HEK293T (cell line): Measurements from ENCODE around the gene ZNF385B.

ENCODE experiments used
- CTCF ChIA-PET: fragments of 350-600 bp; formaldehyde crosslinking; extraction: SDS; loops from one replicate; lab custom pipeline; 2021; ENCODE audit warnings: antibody characterized with exemption, inconsistent platforms; lab: Yijun Ruan, JAX
- POLR2A ChIA-PET: fragments of 350-600 bp; formaldehyde crosslinking; extraction: SDS; loops from one replicate; lab custom pipeline; 2020; ENCODE audit warnings: antibody characterized with exemption, inconsistent platforms; lab: Yijun Ruan, JAX
- DNase-seq: peaks from one replicate; pipeline ENCODE4 v3.0.0; 2012; ENCODE audit warnings: mixed read lengths; ENCODE audit errors: extremely low spot score
- ARNT ChIP-seq: fragments of 450-650 bp; IDR thresholded peaks from 2 replicates; pipeline ENCODE4 v1.6.1; 2017; ENCODE audit warnings: mild to moderate bottlenecking
- BHLHE40 ChIP-seq: fragments of 450-650 bp; IDR thresholded peaks from 2 replicates; pipeline ENCODE4 v1.6.1; 2016; ENCODE audit warnings: mild to moderate bottlenecking, moderate library complexity, borderline replicate concordance
- CTBP1 ChIP-seq: fragments of 450-650 bp; IDR thresholded peaks from 2 replicates; pipeline ENCODE4 v1.6.1; 2016; ENCODE audit warnings: borderline replicate concordance
- ELF4 ChIP-seq: fragments of 450-650 bp; IDR thresholded peaks from 2 replicates; pipeline ENCODE4 v1.6.1; 2017; ENCODE audit warnings: antibody characterized with exemption
- FOXA1 ChIP-seq: fragments of 450-650 bp; IDR thresholded peaks from 2 replicates; pipeline ENCODE4 v1.6.1; 2016; ENCODE audit warnings: mild to moderate bottlenecking
- FOXK2 ChIP-seq: fragments of 450-650 bp; IDR thresholded peaks from 2 replicates; pipeline ENCODE4 v1.6.1; 2016; ENCODE audit warnings: mild to moderate bottlenecking
- FOXM1 ChIP-seq: fragments of 450-650 bp; IDR thresholded peaks from 2 replicates; pipeline ENCODE4 v1.6.1; 2017; ENCODE audit warnings: mild to moderate bottlenecking, borderline replicate concordance
- HDGF ChIP-seq: fragments of 450-650 bp; IDR thresholded peaks from 2 replicates; pipeline ENCODE4 v1.6.1; 2017; ENCODE audit warnings: antibody characterized with exemption, borderline replicate concordance
- L3MBTL2 ChIP-seq: fragments of 450-650 bp; conservative IDR thresholded peaks from 2 replicates; pipeline ENCODE4 v1.6.1; 2016; ENCODE audit warnings: mild to moderate bottlenecking
- LEF1 ChIP-seq: fragments of 450-650 bp; IDR thresholded peaks from 2 replicates; pipeline ENCODE4 v1.6.1; 2017; ENCODE audit warnings: mild to moderate bottlenecking, borderline replicate concordance
- NFRKB ChIP-seq: fragments of 450-650 bp; IDR thresholded peaks from 2 replicates; pipeline ENCODE4 v1.6.1; 2016; ENCODE audit warnings: mild to moderate bottlenecking, moderate library complexity
- PKNOX1 ChIP-seq: fragments of 450-650 bp; IDR thresholded peaks from 2 replicates; pipeline ENCODE4 v1.6.1; 2016
- SP1 ChIP-seq: fragments of 450-650 bp; IDR thresholded peaks from 2 replicates; pipeline ENCODE4 v1.6.1; 2017
- SUZ12 ChIP-seq: fragments of 450-650 bp; IDR thresholded peaks from 2 replicates; pipeline ENCODE4 v1.6.1; 2016; ENCODE audit warnings: mild to moderate bottlenecking
- TARDBP ChIP-seq: fragments of 450-650 bp; IDR thresholded peaks from 2 replicates; pipeline ENCODE4 v1.6.1; 2016
- ZNF384 ChIP-seq: fragments of 450-650 bp; IDR thresholded peaks from 2 replicates; pipeline ENCODE4 v1.6.1; 2016

Gene ZNF385B

GRCh38 chr2:179686718-179687342, 174.6 kb downstream of the ZNF385B start:
- no peak for DNase-seq
- TF ChIP-seq FOXK2 (no peak), ZNF384 (no peak), HDGF (no peak), ARNT (no peak)
- ChIA-PET CTCF (no interaction called here), POLR2A (no interaction called here)

GRCh38 chr2:179686069-179686468, 175.3 kb downstream of the ZNF385B start:
- no peak for TF ChIP-seq ELF4
- no peak for TF ChIP-seq TARDBP
- no peak for TF ChIP-seq LEF1
- TF ChIP-seq NFRKB: no peak
- no peak for TF ChIP-seq HDGF
- no peak for TF ChIP-seq ZNF384
- no peak for TF ChIP-seq BHLHE40
- TF ChIP-seq FOXK2: no peak
- TF ChIP-seq SUZ12: no peak
- no peak for TF ChIP-seq L3MBTL2
- no peak for TF ChIP-seq PKNOX1
- no peak for TF ChIP-seq CTBP1
- no peak for TF ChIP-seq FOXA1
- TF ChIP-seq ARNT: no peak
- no peak for TF ChIP-seq FOXM1
- ChIA-PET POLR2A (no interaction called here), CTCF (no interaction called here)

GRCh38 chr2:179685146-179685545, 176.3 kb downstream of the ZNF385B start:
- TF ChIP-seq TARDBP: no peak
- no peak for TF ChIP-seq ELF4
- TF ChIP-seq ARNT: no peak
- TF ChIP-seq SUZ12: no peak
- TF ChIP-seq FOXA1: no peak
- TF ChIP-seq ZNF384: no peak
- no peak for TF ChIP-seq FOXM1
- TF ChIP-seq CTBP1: no peak
- TF ChIP-seq NFRKB: no peak
- TF ChIP-seq L3MBTL2: no peak
- TF ChIP-seq HDGF: no peak
- no peak for TF ChIP-seq FOXK2
- TF ChIP-seq BHLHE40: no peak
- TF ChIP-seq LEF1: no peak
- TF ChIP-seq SP1: no peak
- no peak for TF ChIP-seq PKNOX1
- POLR2A ChIA-PET: no interaction called here
- no peak for DNase-seq
- CTCF ChIA-PET: no interaction called here

More at GRCh38 chr2:179686069-179686468, 175.3 kb downstream of the ZNF385B start:
- no peak for DNase-seq

- TF ChIP-seq SUZ12 (no peak), ARNT (no peak), LEF1 (no peak), FOXM1 (no peak), BHLHE40 (no peak), FOXK2 (no peak), TARDBP (no peak), ZNF384 (no peak), L3MBTL2 (no peak), ELF4 (no peak), CTBP1 (no peak)
- CTCF ChIA-PET: no interaction called here
- POLR2A ChIA-PET: no interaction called here
- no peak for DNase-seq
Observed at GRCh38 chr2:179682756-179683155, 178.7 kb downstream of the ZNF385B start.

GRCh38 chr2:179677746-179678505, 183.5 kb downstream of the ZNF385B start:
- no peak for DNase-seq
- no peak for TF ChIP-seq ZNF384
- TF ChIP-seq SP1: no peak
- TF ChIP-seq CTBP1: no peak
- no peak for TF ChIP-seq BHLHE40
- no peak for TF ChIP-seq PKNOX1
- TF ChIP-seq TARDBP: no peak
- no peak for TF ChIP-seq ELF4
- no peak for TF ChIP-seq LEF1
- ChIA-PET POLR2A (no interaction called here), CTCF (no interaction called here)

GRCh38 chr2:179677077-179677688, 184.2 kb downstream of the ZNF385B start:
- CTCF ChIA-PET: no interaction called here
- DNase-seq: no peak
- POLR2A ChIA-PET: no interaction called here
- peak; percentile 66; the same call in 1 of the 2 replicates for TF ChIP-seq FOXA1
- peak; percentile 86 for TF ChIP-seq PKNOX1
- TF ChIP-seq CTBP1: peak; percentile 57; the same call in 1 of the 2 replicates
- TF ChIP-seq ARNT: no peak
- TF ChIP-seq LEF1: no peak
- no peak for TF ChIP-seq ZNF384
- no peak for TF ChIP-seq TARDBP
